Endodermal cell (in vitro differentiated cells): ENCODE data around the gene TRIM24. TPM values are rescaled to one million over a fixed set of nuclear protein-coding genes. Genes with fewer than 3 reads are reported as not detected.
A peak's percentile ranks its signal among the peaks of the same experiment; 100 is the strongest.
"Not testable (repeated sequence)": the region's sequence is repeated elsewhere in the genome, so short reads cannot be mapped to it uniquely, and the experiment has no call there.

Source experiments
- DNase-seq: peaks from one replicate; pipeline ENCODE4 v3.0.0-alpha.2; 2017
- H3K27ac ChIP-seq: 2 replicates; pipeline ENCODE4 v1.5.1; 2013; ENCODE audit warnings: mild to moderate bottlenecking, low read depth, low read length, moderate library complexity
- H3K27me3 ChIP-seq: 2 replicates; pipeline ENCODE4 v1.6.1; 2013; ENCODE audit warnings: mild to moderate bottlenecking, low read length, moderate library complexity; ENCODE audit not compliant: insufficient read depth, control insufficient read depth, poor library complexity, severe bottlenecking
- H3K36me3 ChIP-seq: 2 replicates; pipeline ENCODE4 v1.7.0; 2013; ENCODE audit warnings: mild to moderate bottlenecking, low read length, moderate library complexity; ENCODE audit not compliant: control insufficient read depth, insufficient read depth
- H3K4me1 ChIP-seq: one replicate; pipeline ENCODE4 v1.7.0; 2013; ENCODE audit warnings: low read length; ENCODE audit not compliant: control insufficient read depth, insufficient read depth
- H3K4me3 ChIP-seq: 2 replicates; pipeline ENCODE4 v1.5.1; 2013; ENCODE audit warnings: mild to moderate bottlenecking, low read length, moderate library complexity
- H3K9ac ChIP-seq: 2 replicates; pipeline ENCODE4 v1.6.1; 2013; ENCODE audit warnings: mild to moderate bottlenecking, low read length, moderate library complexity; ENCODE audit not compliant: poor library complexity, severe bottlenecking; ENCODE audit errors: extremely low read depth
- H3K9me3 ChIP-seq: 2 replicates; pipeline ENCODE4 v1.6.1; 2013; ENCODE audit warnings: mild to moderate bottlenecking, low read length, moderate library complexity; ENCODE audit not compliant: control insufficient read depth
- H3K27ac Mint-ChIP-seq: 2 replicates; pipeline ENCODE4 v1.8.0; 2020; ENCODE audit warnings: mixed read lengths
- H3K27me3 Mint-ChIP-seq: 2 replicates; pipeline ENCODE4 v1.8.0; 2021; ENCODE audit warnings: mild to moderate bottlenecking, mixed read lengths; ENCODE audit not compliant: insufficient read depth
- H3K36me3 Mint-ChIP-seq: 2 replicates; pipeline ENCODE4 v1.8.0; 2020; ENCODE audit warnings: low read depth, mixed read lengths
- H3K4me1 Mint-ChIP-seq: 2 replicates; pipeline ENCODE4 v1.8.0; 2020; ENCODE audit warnings: mixed read lengths
- H3K4me3 Mint-ChIP-seq: 2 replicates; pipeline ENCODE4 v1.8.0; 2020; ENCODE audit warnings: mild to moderate bottlenecking, moderate library complexity, mixed read lengths
- H3K9me3 Mint-ChIP-seq: 2 replicates; pipeline ENCODE4 v1.8.0; 2020; ENCODE audit warnings: mild to moderate bottlenecking, mixed read lengths
- WGBS, 2 experiments: methylation state at CpG; one replicate each; pipeline versions ENCODE4 v1.1.5 to v1.1.7; 2013; ENCODE audit warnings: missing lambda C conversion rate in 2 of 2, mixed read lengths in 1 of 2; ENCODE audit not compliant: insufficient coverage in 1 of 2, insufficient read length in 1 of 2; 5-methylcytosine and 5-hydroxymethylcytosine counted together
- total RNA-seq, 2 donors: library from RNA; stranded (reverse); fragmentation: NEBNext Ultra II Directional in 1 of 2; extraction: Animal tissue kit (Norgen Biotek cat#: 25700) in 1 of 2; gene quantifications; 2 replicates in 1 of 2; 3 replicates in 1 of 2; pipeline ENCODE4 v1.2.1, GENCODE V29; 2021
- TF ChIP-seq, protein P1 (sequence below): fragments of 200-600 bp; sonication (generic); conservative IDR thresholded peaks from 2 replicates; pipeline ENCODE4 v1.5.0; 2021; ENCODE audit warnings: antibody characterized with exemption, mild to moderate bottlenecking

TRIM24 gene
- total RNA-seq, 2 donors from 2014 or later = 62.1 to 70.1 TPM

DNA sequence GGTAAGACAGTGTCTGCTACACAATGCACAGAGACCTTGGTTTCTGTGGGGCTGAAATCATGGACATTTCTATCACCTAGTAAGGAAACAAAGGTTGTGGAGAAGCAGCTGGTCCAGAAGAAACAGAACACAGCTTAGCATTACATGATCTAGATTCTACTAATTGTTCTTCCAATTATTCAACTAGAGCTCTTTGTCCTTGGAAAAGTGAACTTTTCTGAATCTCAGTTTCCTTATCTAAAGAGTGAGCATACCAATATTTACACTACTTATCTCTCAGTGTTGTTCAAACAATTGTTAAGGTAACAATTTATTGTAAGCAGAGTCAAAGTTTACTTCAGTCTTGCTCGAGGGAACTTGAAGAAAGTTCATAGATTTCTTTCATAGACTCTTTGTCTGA lies 42.3 kb upstream of the TRIM24 start:
- Mint-ChIP-seq H3K36me3 (no peaks in the 10 kb centered on the region), H3K9me3 (peaks cover 36% of the 10 kb centered on the region), H3K27ac (no peak overlapping the region), H3K4me3 (no peak overlapping the region), H3K27me3 (no peaks in the 10 kb centered on the region), H3K4me1 (peaks cover 12% of the 10 kb centered on the region)
- WGBS, 2 experiments = 54 to 80% methylated on average over 1 of the region's 1 CpG
- Histone ChIP-seq H3K9ac (no peak overlapping the region), H3K27me3 (no peaks in the 10 kb centered on the region), H3K36me3 (no peaks in the 10 kb centered on the region), H3K4me3 (no peak overlapping the region), H3K27ac (no peak overlapping the region), H3K4me1 (no peaks in the 10 kb centered on the region), H3K9me3 (peaks cover 8% of the 10 kb centered on the region)
- TF ChIP-seq, protein P1, sequence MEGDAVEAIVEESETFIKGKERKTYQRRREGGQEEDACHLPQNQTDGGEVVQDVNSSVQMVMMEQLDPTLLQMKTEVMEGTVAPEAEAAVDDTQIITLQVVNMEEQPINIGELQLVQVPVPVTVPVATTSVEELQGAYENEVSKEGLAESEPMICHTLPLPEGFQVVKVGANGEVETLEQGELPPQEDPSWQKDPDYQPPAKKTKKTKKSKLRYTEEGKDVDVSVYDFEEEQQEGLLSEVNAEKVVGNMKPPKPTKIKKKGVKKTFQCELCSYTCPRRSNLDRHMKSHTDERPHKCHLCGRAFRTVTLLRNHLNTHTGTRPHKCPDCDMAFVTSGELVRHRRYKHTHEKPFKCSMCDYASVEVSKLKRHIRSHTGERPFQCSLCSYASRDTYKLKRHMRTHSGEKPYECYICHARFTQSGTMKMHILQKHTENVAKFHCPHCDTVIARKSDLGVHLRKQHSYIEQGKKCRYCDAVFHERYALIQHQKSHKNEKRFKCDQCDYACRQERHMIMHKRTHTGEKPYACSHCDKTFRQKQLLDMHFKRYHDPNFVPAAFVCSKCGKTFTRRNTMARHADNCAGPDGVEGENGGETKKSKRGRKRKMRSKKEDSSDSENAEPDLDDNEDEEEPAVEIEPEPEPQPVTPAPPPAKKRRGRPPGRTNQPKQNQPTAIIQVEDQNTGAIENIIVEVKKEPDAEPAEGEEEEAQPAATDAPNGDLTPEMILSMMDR = no peak
- DNase-seq = no peak

DNA sequence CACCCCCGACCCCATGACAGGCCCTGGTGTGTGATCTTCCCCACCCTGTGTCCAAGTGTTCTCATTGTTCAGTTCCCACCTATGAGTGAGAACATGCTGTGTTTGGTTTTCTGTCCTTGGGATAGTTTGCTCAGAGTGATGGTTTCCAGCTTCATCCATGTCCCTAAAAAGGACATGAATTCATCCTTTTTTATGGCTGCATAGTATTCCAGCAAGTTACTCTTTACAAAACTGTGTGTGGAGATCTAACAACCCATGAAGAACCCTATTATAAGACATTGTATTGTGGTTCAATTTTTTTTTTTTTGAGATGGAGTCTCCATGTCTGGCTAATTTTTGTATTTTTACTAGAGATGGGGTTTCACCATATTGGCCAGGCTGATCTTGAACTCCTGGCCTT lies 41.7 kb upstream of the TRIM24 start:
- not testable (repeated sequence) for H3K4me3 ChIP-seq, H3K27me3 Mint-ChIP-seq, H3K27me3 ChIP-seq, DNase-seq, H3K9ac ChIP-seq, H3K36me3 Mint-ChIP-seq, H3K27ac ChIP-seq, H3K4me3 Mint-ChIP-seq, H3K4me1 ChIP-seq, H3K36me3 ChIP-seq, H3K27ac Mint-ChIP-seq
- peaks cover 15% of the 10 kb centered on the region for H3K9me3 ChIP-seq
- Mint-ChIP-seq H3K9me3 (peaks cover 39% of the 10 kb centered on the region), H3K4me1 (peaks cover 12% of the 10 kb centered on the region)
- whole genome bisulfite sequencing, 2 experiments = 100% methylated on average over 1 of the region's 1 CpG; no CpG with 5 or more reads in 1 of the 2 experiments

DNA sequence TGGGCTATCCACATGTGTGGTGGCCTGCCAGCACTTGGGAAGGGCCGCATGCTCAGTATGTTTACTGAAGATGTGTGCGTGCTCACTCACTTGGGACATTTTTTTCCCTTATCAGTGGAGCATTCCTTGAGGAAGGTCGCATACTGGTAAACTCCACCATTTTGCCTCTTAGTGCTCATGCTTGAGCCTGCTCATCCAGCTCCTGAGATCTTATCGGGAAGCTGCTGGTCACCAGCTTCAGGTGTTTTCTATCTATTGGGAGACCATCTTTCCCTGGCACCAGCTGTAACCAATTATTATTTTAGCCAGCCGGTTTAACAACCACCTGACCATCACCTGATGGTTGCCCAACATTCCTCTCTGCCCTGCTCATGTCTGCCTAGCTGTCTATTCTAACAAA lies 35.0 kb upstream of the TRIM24 start:
- Mint-ChIP-seq H3K36me3 (peaks cover 8% of the 10 kb centered on the region), H3K9me3 (peaks cover 79% of the 10 kb centered on the region), H3K4me3 (no peak overlapping the region), H3K27ac (no peak overlapping the region), H3K4me1 (no peaks in the 10 kb centered on the region), H3K27me3 (no peaks in the 10 kb centered on the region)
- no peak overlapping the region for H3K4me3 ChIP-seq
- WGBS, 2 experiments = 96% methylated on average over 5 of the region's 5 CpGs
- H3K27me3 ChIP-seq = no peaks in the 10 kb centered on the region
- DNase-seq = no peak
- H3K9me3 ChIP-seq = peaks cover 61% of the 10 kb centered on the region
- H3K9ac ChIP-seq = no peak overlapping the region
- H3K36me3 ChIP-seq = no peaks in the 10 kb centered on the region
- H3K27ac ChIP-seq = no peak overlapping the region
- TF ChIP-seq, protein P1 = no peak
- no peaks in the 10 kb centered on the region for H3K4me1 ChIP-seq

DNA sequence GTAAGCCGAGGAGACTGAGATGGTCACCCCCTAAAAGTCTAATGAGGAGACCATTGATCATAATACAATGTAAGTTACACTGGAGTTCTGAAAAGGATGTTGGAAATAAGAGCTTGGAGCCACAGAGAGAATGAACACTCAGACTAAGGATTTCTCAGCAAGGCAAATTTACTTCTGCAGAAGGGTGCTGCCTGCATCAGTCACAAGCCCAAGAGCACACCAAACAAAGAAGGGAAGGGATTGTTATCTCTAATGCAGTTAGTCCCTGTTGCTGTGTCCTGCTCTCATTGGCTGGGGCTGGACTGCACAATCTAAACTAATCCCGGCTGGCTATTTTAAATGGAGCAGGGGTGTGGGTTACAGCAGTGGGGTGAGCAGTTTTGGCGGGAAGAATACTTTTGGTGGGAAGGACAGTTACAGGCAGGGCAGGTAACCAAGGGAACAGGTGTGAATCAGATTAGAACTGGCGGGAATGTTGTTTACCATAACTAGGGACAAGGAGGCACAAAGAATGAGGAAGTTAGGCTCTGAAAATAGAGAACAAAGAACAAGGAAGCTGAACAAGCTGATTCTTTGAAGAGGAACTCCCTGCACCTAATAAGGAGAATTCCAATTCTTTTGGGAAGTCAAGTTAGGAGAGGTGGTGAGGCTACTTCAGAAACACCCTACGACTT lies 30.3 kb upstream of the TRIM24 start:
- Histone ChIP-seq H3K4me3 (peak overlapping the region; percentile 1), H3K9ac (no peak overlapping the region), H3K9me3 (peaks cover 88% of the 10 kb centered on the region), H3K36me3 (no peaks in the 10 kb centered on the region), H3K27ac (no peak overlapping the region), H3K27me3 (no peaks in the 10 kb centered on the region), H3K4me1 (no peaks in the 10 kb centered on the region)
- Mint-ChIP-seq H3K27me3 (no peaks in the 10 kb centered on the region), H3K4me3 (no peak overlapping the region), H3K4me1 (no peaks in the 10 kb centered on the region), H3K36me3 (peaks cover 8% of the 10 kb centered on the region), H3K9me3 (peaks cover 89% of the 10 kb centered on the region), H3K27ac (no peak overlapping the region)
- TF ChIP-seq, protein P1 = no peak
- no peak for DNase-seq
- 87 to 93% methylated on average over 4 to 5 of the region's 5 CpGs for WGBS, 2 experiments
